GM12874 (cell line): ENCODE measurements around the gene ZNF414.

Experiments
- CTCF ChIP-seq: IDR thresholded peaks from 2 replicates; pipeline ENCODE4 v1.5.1; 2011; ENCODE audit warnings: low read depth, mild to moderate bottlenecking, control low read depth, low read length, moderate library complexity; ENCODE audit not compliant: insufficient read depth

ZNF414 gene

GRCh38 chr19:8515317-8515716 lies 1.4 kb upstream of the ZNF414 start:
- no peak for TF ChIP-seq CTCF

GRCh38 chr19:8513036-8513686 lies 806 bp downstream of the ZNF414 start:
- TF ChIP-seq CTCF: no peak

- no peak for TF ChIP-seq CTCF
These were observed 1.6 kb downstream of the ZNF414 start for GRCh38 chr19:8512115-8512967.

- peak; percentile 13; the same call in 1 of the 2 replicates for TF ChIP-seq CTCF
These were observed 2.3 kb downstream of the ZNF414 start for GRCh38 chr19:8511573-8512101.

- no peak for TF ChIP-seq CTCF
These were observed 3.3 kb downstream of the ZNF414 start for GRCh38 chr19:8510589-8511115.

- TF ChIP-seq CTCF: no peak
These were observed 7.5 kb downstream of the ZNF414 start for GRCh38 chr19:8506402-8506957.
